IMR-90 (cell line): Measurements from ENCODE around the gene PLEKHG5. TPM values are rescaled to one million over a fixed set of nuclear protein-coding genes. Genes with fewer than 3 reads are reported as not detected.

Experiments
- ATAC-seq: fragments of 200-7000 bp; cut with Tn5 transposase; 2 replicates; pipeline ENCODE4 v1.9.1; 2020; ENCODE audit warnings: low read depth, mild to moderate bottlenecking, moderate library complexity
- BruUV-seq: library from RNA; stranded (reverse); fragments of 400-500 nt; replicated peaks from 2 replicates; lab custom pipeline; 2021; lab: Mats Ljungman, UMichigan
- CTCF ChIA-PET: fragments of 300-600 bp; formaldehyde crosslinking; extraction: SDS; loops from one replicate; lab custom pipeline; 2021; ENCODE audit warnings: antibody characterized with exemption; lab: Yijun Ruan, JAX
- POLR2A ChIA-PET: fragments of 300-600 bp; sonication (Branson Sonifier 250); formaldehyde crosslinking; loops from one replicate; lab custom pipeline; 2022; ENCODE audit warnings: antibody characterized with exemption; ENCODE audit not compliant: unreplicated experiment; lab: Charles Lee
- DNase-seq: peaks from one replicate; pipeline ENCODE4 v3.0.0; 2013
- H2AFZ ChIP-seq: replicated peaks from 2 replicates; pipeline ENCODE3; 2013; ENCODE audit warnings: low read length, mild to moderate bottlenecking; ENCODE audit not compliant: poor library complexity
- H2AK5ac ChIP-seq: 2 replicates; pipeline ENCODE4 v1.6.1; 2013; ENCODE audit warnings: low read depth, low read length, inconsistent platforms
- H2AK9ac ChIP-seq: replicated peaks from 2 replicates; pipeline ENCODE3; 2013; ENCODE audit warnings: mild to moderate bottlenecking, low read depth, low read length, moderate library complexity; ENCODE audit not compliant: poor library complexity
- H2BK120ac ChIP-seq: 2 replicates; pipeline ENCODE4 v1.6.1; 2013; ENCODE audit warnings: low read depth, low read length, inconsistent platforms
- H2BK15ac ChIP-seq: 3 replicates; pipeline ENCODE4 v1.6.1; 2013; ENCODE audit warnings: low read depth, low read length, inconsistent platforms
- H2BK20ac ChIP-seq: 2 replicates; pipeline ENCODE4 v1.6.1; 2013; ENCODE audit warnings: low read depth, mild to moderate bottlenecking, inconsistent platforms, low read length, moderate library complexity
- H2BK5ac ChIP-seq: 2 replicates; pipeline ENCODE4 v1.6.1; 2013; ENCODE audit warnings: mild to moderate bottlenecking, low read depth, low read length, inconsistent platforms; ENCODE audit not compliant: poor library complexity, severe bottlenecking
- H3K14ac ChIP-seq: replicated peaks from 2 replicates; pipeline ENCODE4 v1.6.1; 2013; ENCODE audit warnings: low read depth, low read length, inconsistent platforms
- H3K18ac ChIP-seq: 2 replicates; pipeline ENCODE4 v1.6.1; 2013; ENCODE audit warnings: low read depth, low read length, control low read depth
- H3K23ac ChIP-seq: 2 replicates; pipeline ENCODE4 v1.6.1; 2013; ENCODE audit warnings: low read depth, low read length, inconsistent platforms
- H3K27ac ChIP-seq: 2 replicates; pipeline ENCODE4 v1.5.1; 2013; ENCODE audit warnings: mild to moderate bottlenecking, control low read depth, low read length; ENCODE audit not compliant: insufficient read depth
- H3K27me3 ChIP-seq: 2 replicates; pipeline ENCODE4 v1.6.1; 2013; ENCODE audit warnings: low read length; ENCODE audit not compliant: control insufficient read depth, insufficient read depth
- H3K36me3 ChIP-seq: 2 replicates; pipeline ENCODE4 v1.6.1; 2013; ENCODE audit warnings: low read length, mixed read lengths; ENCODE audit not compliant: control insufficient read depth, insufficient read depth
- H3K4ac ChIP-seq: 2 replicates; pipeline ENCODE4 v1.6.1; 2013; ENCODE audit warnings: low read depth, low read length, inconsistent platforms
- H3K4me1 ChIP-seq: 2 replicates; pipeline ENCODE4 v1.6.1; 2013; ENCODE audit warnings: low read length, mixed read lengths; ENCODE audit not compliant: control insufficient read depth, insufficient read depth
- H3K4me2 ChIP-seq: 2 replicates; pipeline ENCODE4 v1.6.1; 2013; ENCODE audit warnings: low read depth, mild to moderate bottlenecking, control low read depth, low read length, moderate library complexity
- H3K4me3 ChIP-seq: 2 replicates; pipeline ENCODE4 v1.5.1; 2013; ENCODE audit warnings: low read depth, mild to moderate bottlenecking, control low read depth, low read length, moderate library complexity; ENCODE audit not compliant: insufficient read depth
- H3K56ac ChIP-seq: 2 replicates; pipeline ENCODE4 v1.6.1; 2013; ENCODE audit warnings: low read length, inconsistent platforms; ENCODE audit not compliant: insufficient read depth; ENCODE audit errors: extremely low read depth
- H3K79me1 ChIP-seq, 2 experiments: 2 replicates each; pipeline ENCODE4 v1.6.1; 2013; ENCODE audit warnings: low read length in 2 of 2, inconsistent platforms in 1 of 2, low read depth in 1 of 2
- H3K9ac ChIP-seq: 2 replicates; pipeline ENCODE4 v1.6.1; 2013; ENCODE audit warnings: low read depth, low read length, control low read depth
- H3K9me1 ChIP-seq: 2 replicates; pipeline ENCODE4 v1.6.1; 2013; ENCODE audit warnings: low read length, inconsistent platforms; ENCODE audit not compliant: insufficient read depth
- H3K9me3 ChIP-seq: 2 replicates; pipeline ENCODE4 v1.6.1; 2013; ENCODE audit warnings: low read length; ENCODE audit not compliant: control insufficient read depth, insufficient read depth
- H4K20me1 ChIP-seq: 2 replicates; pipeline ENCODE4 v1.6.1; 2013; ENCODE audit warnings: low read length, inconsistent platforms; ENCODE audit not compliant: insufficient read depth
- H4K5ac ChIP-seq: 2 replicates; pipeline ENCODE4 v1.6.1; 2013; ENCODE audit warnings: mild to moderate bottlenecking, low read depth, low read length, control low read depth
- H4K8ac ChIP-seq, 2 experiments: 2 replicates each; pipeline ENCODE4 v1.6.1; 2013; ENCODE audit warnings: low read depth in 2 of 2, low read length in 2 of 2, control low read depth in 1 of 2, inconsistent platforms in 1 of 2
- H4K91ac ChIP-seq: 2 replicates; pipeline ENCODE4 v1.6.1; 2013; ENCODE audit warnings: low read depth, low read length, inconsistent platforms; ENCODE audit not compliant: insufficient read depth
- CHD1 ChIP-seq: IDR thresholded peaks from 2 replicates; pipeline ENCODE4 v1.6.1; 2012; ENCODE audit warnings: low read depth, low read length, improper control_type of control experiment
- WGBS, 2 experiments: methylation state at CpG; one replicate each; pipeline versions ENCODE4 v1.1.5 to v1.1.7; 2013; ENCODE audit warnings: missing lambda C conversion rate in 2 of 2; ENCODE audit not compliant: insufficient read length in 1 of 2; ENCODE audit errors: extremely low coverage in 2 of 2; 5-methylcytosine and 5-hydroxymethylcytosine counted together
- dilution Hi-C: fragments of 300-500 bp; cut with HindIII; formaldehyde crosslinking; loops from one replicate; pipeline ENCODE4 v1.14.3; 2018; ENCODE audit warnings: low sequenced_read_pairs; ENCODE audit not compliant: unreplicated experiment
- in situ Hi-C: fragments of 300-500 bp; cut with MboI; formaldehyde crosslinking; loops from 3 replicates; pipeline ENCODE4 v1.14.3; 2019; ENCODE audit warnings: low sequenced_read_pairs, inconsistent platforms, mixed read lengths
- intact Hi-C: fragments of 100-400 bp; cut with micrococcal nuclease; formaldehyde crosslinking; loops from 2 replicates; pipeline ENCODE4 v1.10.0; 2022
- polyA plus RNA-seq, 3 experiments: library from polyadenylated mRNA; depleted of rRNA; stranded (reverse); fragments of >200 nt; gene quantifications; 2 replicates each; pipeline ENCODE4 v1.2.3, GENCODE V29; 2012; ENCODE audit warnings: low replicate concordance in 1 of 3
- total RNA-seq: library from RNA; depleted of rRNA; stranded (reverse); fragments of >200 nt; gene quantifications from 2 replicates; pipeline ENCODE4 v1.2.3, GENCODE V29; 2012

PLEKHG5 gene
- total and polyA plus RNA-seq, 2 of the 4 experiments (the other 2 are of a cell fraction), result 4.8 to 11.6 TPM

DNA sequence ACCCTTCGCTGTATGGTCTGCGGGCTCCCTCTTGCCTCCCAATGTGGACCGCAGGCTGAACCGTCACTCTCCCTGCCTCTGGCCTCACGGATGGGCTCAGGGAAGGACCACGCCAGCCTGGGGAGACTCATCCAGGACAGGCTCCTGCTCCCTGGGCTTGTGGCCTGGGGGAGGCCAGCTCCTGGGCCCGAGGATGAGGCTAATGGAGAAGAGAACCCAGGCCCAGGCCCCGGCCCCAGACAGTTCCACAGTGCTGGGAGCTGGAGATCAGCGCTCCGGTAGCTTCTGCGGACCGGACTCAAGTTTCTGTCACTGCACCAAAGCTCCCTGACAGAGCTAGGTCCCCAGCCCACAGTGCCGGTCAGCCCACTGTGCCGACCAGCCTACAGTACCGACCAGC lies 13.4 kb upstream of the PLEKHG5 start:
- no peaks in the 10 kb centered on the region for H3K9me3 ChIP-seq
- no peak overlapping the region for H3K27ac ChIP-seq
- H3K23ac ChIP-seq, result no peak overlapping the region
- H3K9me1 ChIP-seq, result no peaks in the 10 kb centered on the region
- CTCF ChIA-PET, result no interaction called here
- no peak overlapping the region for H4K5ac ChIP-seq
- no peak overlapping the region for H2BK20ac ChIP-seq
- no peak overlapping the region for H3K4me2 ChIP-seq
- BruUV-seq, result no TSS peak
- H3K27me3 ChIP-seq, result peaks cover 11% of the 10 kb centered on the region
- H3K14ac ChIP-seq, result no peak overlapping the region
- TF ChIP-seq CHD1, result no peak
- 92% methylated on average over 11 of the region's 15 CpGs; no CpG with 5 or more reads in 1 of the 2 experiments for WGBS, 2 experiments
- H3K18ac ChIP-seq, result no peak overlapping the region
- POLR2A ChIA-PET, result no interaction called here
- intact Hi-C loops (no loop called here), in situ Hi-C loops (no loop called here), dilution Hi-C loops (no loop called here)
- no peak overlapping the region for H3K4me3 ChIP-seq
- no peaks in the 10 kb centered on the region for H3K36me3 ChIP-seq
- H2BK15ac ChIP-seq, result no peak overlapping the region
- no peak overlapping the region for H2AK9ac ChIP-seq
- ATAC-seq (no peak), DNase-seq (no peak)
- H3K4me1 ChIP-seq, result no peaks in the 10 kb centered on the region; the same call in 1 of the 2 replicates
- no peak overlapping the region for H2AFZ ChIP-seq
- no peak overlapping the region for H4K91ac ChIP-seq
- H3K56ac ChIP-seq, result no peak overlapping the region
- H2AK5ac ChIP-seq, result no peak overlapping the region
- H2BK5ac ChIP-seq, result no peak overlapping the region
- H4K20me1 ChIP-seq, result no peaks in the 10 kb centered on the region
- H3K79me1 ChIP-seq, result no peaks in the 10 kb centered on the region
- H2BK120ac ChIP-seq, result no peak overlapping the region
- no peak overlapping the region for H3K9ac ChIP-seq
- H4K8ac ChIP-seq, result no peak overlapping the region
- H3K4ac ChIP-seq, result no peak overlapping the region
